IMR-90 (cell line): ENCODE measurements around the gene NPAS1. TPM values are rescaled to one million over a fixed set of nuclear protein-coding genes. Genes with fewer than 3 reads are reported as not detected.

Source experiments
- ATAC-seq: fragments of 200-7000 bp; cut with Tn5 transposase; 2 replicates; pipeline ENCODE4 v1.9.1; 2020; ENCODE audit warnings: low read depth, mild to moderate bottlenecking, moderate library complexity
- BruUV-seq: library from RNA; stranded (reverse); fragments of 400-500 nt; replicated peaks from 2 replicates; lab custom pipeline; 2021; lab: Mats Ljungman, UMichigan
- CTCF ChIA-PET: fragments of 300-600 bp; formaldehyde crosslinking; extraction: SDS; loops from one replicate; lab custom pipeline; 2021; ENCODE audit warnings: antibody characterized with exemption; lab: Yijun Ruan, JAX
- POLR2A ChIA-PET: fragments of 300-600 bp; sonication (Branson Sonifier 250); formaldehyde crosslinking; loops from one replicate; lab custom pipeline; 2022; ENCODE audit warnings: antibody characterized with exemption; ENCODE audit not compliant: unreplicated experiment; lab: Charles Lee
- DNase-seq: peaks from one replicate; pipeline ENCODE4 v3.0.0; 2013
- H2AFZ ChIP-seq: replicated peaks from 2 replicates; pipeline ENCODE3; 2013; ENCODE audit warnings: low read length, mild to moderate bottlenecking; ENCODE audit not compliant: poor library complexity
- H2AK5ac ChIP-seq: 2 replicates; pipeline ENCODE4 v1.6.1; 2013; ENCODE audit warnings: low read depth, low read length, inconsistent platforms
- H2AK9ac ChIP-seq: replicated peaks from 2 replicates; pipeline ENCODE3; 2013; ENCODE audit warnings: mild to moderate bottlenecking, low read depth, low read length, moderate library complexity; ENCODE audit not compliant: poor library complexity
- H2BK120ac ChIP-seq: 2 replicates; pipeline ENCODE4 v1.6.1; 2013; ENCODE audit warnings: low read depth, low read length, inconsistent platforms
- H2BK15ac ChIP-seq: 3 replicates; pipeline ENCODE4 v1.6.1; 2013; ENCODE audit warnings: low read depth, low read length, inconsistent platforms
- H2BK20ac ChIP-seq: 2 replicates; pipeline ENCODE4 v1.6.1; 2013; ENCODE audit warnings: low read depth, mild to moderate bottlenecking, inconsistent platforms, low read length, moderate library complexity
- H2BK5ac ChIP-seq: 2 replicates; pipeline ENCODE4 v1.6.1; 2013; ENCODE audit warnings: mild to moderate bottlenecking, low read depth, low read length, inconsistent platforms; ENCODE audit not compliant: poor library complexity, severe bottlenecking
- H3K14ac ChIP-seq: replicated peaks from 2 replicates; pipeline ENCODE4 v1.6.1; 2013; ENCODE audit warnings: low read depth, low read length, inconsistent platforms
- H3K18ac ChIP-seq: 2 replicates; pipeline ENCODE4 v1.6.1; 2013; ENCODE audit warnings: low read depth, low read length, control low read depth
- H3K23ac ChIP-seq: 2 replicates; pipeline ENCODE4 v1.6.1; 2013; ENCODE audit warnings: low read depth, low read length, inconsistent platforms
- H3K27ac ChIP-seq: 2 replicates; pipeline ENCODE4 v1.5.1; 2013; ENCODE audit warnings: mild to moderate bottlenecking, control low read depth, low read length; ENCODE audit not compliant: insufficient read depth
- H3K27me3 ChIP-seq: 2 replicates; pipeline ENCODE4 v1.6.1; 2013; ENCODE audit warnings: low read length; ENCODE audit not compliant: control insufficient read depth, insufficient read depth
- H3K36me3 ChIP-seq: 2 replicates; pipeline ENCODE4 v1.6.1; 2013; ENCODE audit warnings: low read length, mixed read lengths; ENCODE audit not compliant: control insufficient read depth, insufficient read depth
- H3K4ac ChIP-seq: 2 replicates; pipeline ENCODE4 v1.6.1; 2013; ENCODE audit warnings: low read depth, low read length, inconsistent platforms
- H3K4me1 ChIP-seq: 2 replicates; pipeline ENCODE4 v1.6.1; 2013; ENCODE audit warnings: low read length, mixed read lengths; ENCODE audit not compliant: control insufficient read depth, insufficient read depth
- H3K4me2 ChIP-seq: 2 replicates; pipeline ENCODE4 v1.6.1; 2013; ENCODE audit warnings: low read depth, mild to moderate bottlenecking, control low read depth, low read length, moderate library complexity
- H3K4me3 ChIP-seq: 2 replicates; pipeline ENCODE4 v1.5.1; 2013; ENCODE audit warnings: low read depth, mild to moderate bottlenecking, control low read depth, low read length, moderate library complexity; ENCODE audit not compliant: insufficient read depth
- H3K56ac ChIP-seq: 2 replicates; pipeline ENCODE4 v1.6.1; 2013; ENCODE audit warnings: low read length, inconsistent platforms; ENCODE audit not compliant: insufficient read depth; ENCODE audit errors: extremely low read depth
- H3K79me1 ChIP-seq, 2 experiments: 2 replicates each; pipeline ENCODE4 v1.6.1; 2013; ENCODE audit warnings: low read length in 2 of 2, inconsistent platforms in 1 of 2, low read depth in 1 of 2
- H3K9ac ChIP-seq: 2 replicates; pipeline ENCODE4 v1.6.1; 2013; ENCODE audit warnings: low read depth, low read length, control low read depth
- H3K9me1 ChIP-seq: 2 replicates; pipeline ENCODE4 v1.6.1; 2013; ENCODE audit warnings: low read length, inconsistent platforms; ENCODE audit not compliant: insufficient read depth
- H3K9me3 ChIP-seq: 2 replicates; pipeline ENCODE4 v1.6.1; 2013; ENCODE audit warnings: low read length; ENCODE audit not compliant: control insufficient read depth, insufficient read depth
- H4K20me1 ChIP-seq: 2 replicates; pipeline ENCODE4 v1.6.1; 2013; ENCODE audit warnings: low read length, inconsistent platforms; ENCODE audit not compliant: insufficient read depth
- H4K5ac ChIP-seq: 2 replicates; pipeline ENCODE4 v1.6.1; 2013; ENCODE audit warnings: mild to moderate bottlenecking, low read depth, low read length, control low read depth
- H4K8ac ChIP-seq, 2 experiments: 2 replicates each; pipeline ENCODE4 v1.6.1; 2013; ENCODE audit warnings: low read depth in 2 of 2, low read length in 2 of 2, control low read depth in 1 of 2, inconsistent platforms in 1 of 2
- H4K91ac ChIP-seq: 2 replicates; pipeline ENCODE4 v1.6.1; 2013; ENCODE audit warnings: low read depth, low read length, inconsistent platforms; ENCODE audit not compliant: insufficient read depth
- BHLHE40 ChIP-seq: fragments of 150-350 bp; IDR thresholded peaks from 2 replicates; pipeline ENCODE4 v1.6.1; 2016; ENCODE audit warnings: mild to moderate bottlenecking, low read depth, low read length
- CEBPB ChIP-seq: IDR thresholded peaks from 2 replicates; pipeline ENCODE4 v1.6.1; 2012; ENCODE audit warnings: low read depth, low read length, improper control_type of control experiment
- ELK1 ChIP-seq: fragments of 150-350 bp; IDR thresholded peaks from 2 replicates; pipeline ENCODE4 v1.6.1; 2016; ENCODE audit warnings: low read depth, mild to moderate bottlenecking, low read length, moderate library complexity, borderline replicate concordance
- FOS ChIP-seq: fragments of 150-350 bp; IDR thresholded peaks from 2 replicates; pipeline ENCODE4 v1.6.1; 2016; ENCODE audit warnings: low read depth, low read length
- MAFK ChIP-seq: IDR thresholded peaks from 2 replicates; pipeline ENCODE4 v1.6.1; 2012; ENCODE audit warnings: low read depth, low read length, improper control_type of control experiment
- MAZ ChIP-seq: IDR thresholded peaks from 2 replicates; pipeline ENCODE4 v1.6.1; 2012; ENCODE audit warnings: low read depth, mild to moderate bottlenecking, low read length, improper control_type of control experiment, moderate library complexity, borderline replicate concordance
- NFE2L2 ChIP-seq: fragments of 150-350 bp; IDR thresholded peaks from 2 replicates; pipeline ENCODE4 v1.6.1; 2016; ENCODE audit warnings: low read depth, mild to moderate bottlenecking, low read length
- POLR2A ChIP-seq: IDR thresholded peaks from 2 replicates; pipeline ENCODE4 v1.6.1; 2012; ENCODE audit warnings: mild to moderate bottlenecking, low read depth, low read length
- RAD21 ChIP-seq: IDR thresholded peaks from 2 replicates; pipeline ENCODE4 v1.6.1; 2012; ENCODE audit warnings: low read length, improper control_type of control experiment
- RCOR1 ChIP-seq: IDR thresholded peaks from 2 replicates; pipeline ENCODE4 v1.6.1; 2012; ENCODE audit warnings: mild to moderate bottlenecking, low read length, improper control_type of control experiment; ENCODE audit not compliant: insufficient replicate concordance
- RFX5 ChIP-seq: IDR thresholded peaks from 2 replicates; pipeline ENCODE4 v1.8.0; 2012; ENCODE audit warnings: low read depth, mild to moderate bottlenecking, low read length, moderate library complexity
- SMC3 ChIP-seq: fragments of 150-350 bp; IDR thresholded peaks from 2 replicates; pipeline ENCODE4 v1.6.1; 2016; ENCODE audit warnings: low read depth, mild to moderate bottlenecking, antibody characterized with exemption, low read length, moderate library complexity
- WGBS, 2 experiments: methylation state at CpG; one replicate each; pipeline versions ENCODE4 v1.1.5 to v1.1.7; 2013; ENCODE audit warnings: missing lambda C conversion rate in 2 of 2; ENCODE audit not compliant: insufficient read length in 1 of 2; ENCODE audit errors: extremely low coverage in 2 of 2; 5-methylcytosine and 5-hydroxymethylcytosine counted together
- dilution Hi-C: fragments of 300-500 bp; cut with HindIII; formaldehyde crosslinking; loops from one replicate; pipeline ENCODE4 v1.14.3; 2018; ENCODE audit warnings: low sequenced_read_pairs; ENCODE audit not compliant: unreplicated experiment
- in situ Hi-C: fragments of 300-500 bp; cut with MboI; formaldehyde crosslinking; loops from 3 replicates; pipeline ENCODE4 v1.14.3; 2019; ENCODE audit warnings: low sequenced_read_pairs, inconsistent platforms, mixed read lengths
- intact Hi-C: fragments of 100-400 bp; cut with micrococcal nuclease; formaldehyde crosslinking; loops from 2 replicates; pipeline ENCODE4 v1.10.0; 2022
- polyA plus RNA-seq, 3 experiments: library from polyadenylated mRNA; depleted of rRNA; stranded (reverse); fragments of >200 nt; gene quantifications; 2 replicates each; pipeline ENCODE4 v1.2.3, GENCODE V29; 2012; ENCODE audit warnings: low replicate concordance in 1 of 3
- total RNA-seq: library from RNA; depleted of rRNA; stranded (reverse); fragments of >200 nt; gene quantifications from 2 replicates; pipeline ENCODE4 v1.2.3, GENCODE V29; 2012
- TF ChIP-seq, protein P1 (sequence below): conservative IDR thresholded peaks from 2 replicates; pipeline ENCODE4 v1.5.1; 2012; ENCODE audit warnings: mild to moderate bottlenecking, low read depth, low read length, improper control_type of control experiment

The NPAS1 gene
- total and polyA plus RNA-seq, 2 of the 4 experiments (the other 2 are of a cell fraction) = 0.36 to 5.7 TPM

DNA sequence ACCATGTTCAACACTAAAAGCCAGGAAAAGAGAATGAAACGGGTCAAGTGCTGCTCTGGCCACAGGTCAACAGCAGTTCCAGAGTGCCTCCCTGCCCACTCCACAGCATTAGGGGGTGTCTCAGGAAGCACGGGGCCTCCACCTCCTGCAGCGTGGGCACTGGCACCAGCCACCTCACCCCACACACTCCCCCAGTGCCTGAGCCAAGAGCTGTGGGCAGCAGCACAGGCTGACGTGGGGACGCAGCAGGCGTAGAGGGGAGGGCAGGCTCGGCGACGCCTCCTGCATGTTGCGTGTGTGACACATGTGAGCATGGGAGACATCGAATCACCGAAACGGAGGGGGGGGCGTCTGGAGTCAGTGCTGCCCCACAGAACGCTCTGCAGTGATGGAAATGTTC is 50.2 kb downstream of the NPAS1 start:
- peaks cover 4 to 62% of the 10 kb centered on the region in 2 experiments; a peak in 3 of 4 replicates for H3K79me1 ChIP-seq
- H3K18ac ChIP-seq = no peak overlapping the region
- no peak overlapping the region for H3K4ac ChIP-seq
- H3K36me3 ChIP-seq = peaks cover 73% of the 10 kb centered on the region
- no peak overlapping the region for H3K9ac ChIP-seq
- H2BK20ac ChIP-seq = no peak overlapping the region
- WGBS, 2 experiments = 87% methylated on average over 10 of the region's 15 CpGs; no CpG with 5 or more reads in 1 of the 2 experiments
- in situ Hi-C loops (no loop called here), dilution Hi-C loops (no loop called here), intact Hi-C loops (no loop called here)
- no peak overlapping the region for H4K8ac ChIP-seq
- H2BK5ac ChIP-seq = no peak overlapping the region
- H3K56ac ChIP-seq = no peak overlapping the region
- H4K5ac ChIP-seq = no peak overlapping the region
- TF ChIP-seq FOS = no peak
- TF ChIP-seq RCOR1 = no peak
- no peak for TF ChIP-seq SMC3
- TF ChIP-seq MAZ = no peak
- no peak for TF ChIP-seq POLR2A
- TF ChIP-seq ELK1 = no peak
- no peak for TF ChIP-seq NFE2L2
- no peak for TF ChIP-seq MAFK
- no peak for TF ChIP-seq BHLHE40
- TF ChIP-seq, protein P1, sequence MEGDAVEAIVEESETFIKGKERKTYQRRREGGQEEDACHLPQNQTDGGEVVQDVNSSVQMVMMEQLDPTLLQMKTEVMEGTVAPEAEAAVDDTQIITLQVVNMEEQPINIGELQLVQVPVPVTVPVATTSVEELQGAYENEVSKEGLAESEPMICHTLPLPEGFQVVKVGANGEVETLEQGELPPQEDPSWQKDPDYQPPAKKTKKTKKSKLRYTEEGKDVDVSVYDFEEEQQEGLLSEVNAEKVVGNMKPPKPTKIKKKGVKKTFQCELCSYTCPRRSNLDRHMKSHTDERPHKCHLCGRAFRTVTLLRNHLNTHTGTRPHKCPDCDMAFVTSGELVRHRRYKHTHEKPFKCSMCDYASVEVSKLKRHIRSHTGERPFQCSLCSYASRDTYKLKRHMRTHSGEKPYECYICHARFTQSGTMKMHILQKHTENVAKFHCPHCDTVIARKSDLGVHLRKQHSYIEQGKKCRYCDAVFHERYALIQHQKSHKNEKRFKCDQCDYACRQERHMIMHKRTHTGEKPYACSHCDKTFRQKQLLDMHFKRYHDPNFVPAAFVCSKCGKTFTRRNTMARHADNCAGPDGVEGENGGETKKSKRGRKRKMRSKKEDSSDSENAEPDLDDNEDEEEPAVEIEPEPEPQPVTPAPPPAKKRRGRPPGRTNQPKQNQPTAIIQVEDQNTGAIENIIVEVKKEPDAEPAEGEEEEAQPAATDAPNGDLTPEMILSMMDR = no peak
- TF ChIP-seq RAD21 = no peak
- no peak for TF ChIP-seq CEBPB
- no peak for TF ChIP-seq RFX5
- no peak overlapping the region for H2BK15ac ChIP-seq
- no peaks in the 10 kb centered on the region for H3K9me1 ChIP-seq
- no peak for ATAC-seq
- H2BK120ac ChIP-seq = no peak overlapping the region
- no peaks in the 10 kb centered on the region for H3K9me3 ChIP-seq
- H4K91ac ChIP-seq = no peak overlapping the region
- no peak overlapping the region for H2AFZ ChIP-seq
- H3K14ac ChIP-seq = no peak overlapping the region
- no peak overlapping the region for H2AK5ac ChIP-seq
- no peak overlapping the region for H3K27ac ChIP-seq
- ChIA-PET POLR2A (no interaction called here), CTCF (interaction anchor here (1.6 kb wide), 1 partner anchor 10 kb away, joined by 3 read pairs; no protein-coding TSS in a partner anchor)
- H3K4me1 ChIP-seq = no peaks in the 10 kb centered on the region
- peaks cover 17% of the 10 kb centered on the region for H4K20me1 ChIP-seq
- no TSS peak for BruUV-seq
- DNase-seq = no peak
- no peak overlapping the region for H3K4me3 ChIP-seq
- H3K23ac ChIP-seq = no peak overlapping the region
- H2AK9ac ChIP-seq = peak overlapping the region; percentile 24
- no peaks in the 10 kb centered on the region for H3K27me3 ChIP-seq
- H3K4me2 ChIP-seq = no peak overlapping the region
